ENCODE results near the gene HTR3C.
"Not testable (repeated sequence)": the region's sequence is repeated elsewhere in the genome, so short reads cannot be mapped to it uniquely, and the experiment has no call there.

HTR3C gene

GRCh38 chr3:184068344-184068743, 15.5 kb downstream of the HTR3C start:
- TF ChIP-seq CTCF (IDR thresholded peaks at IDR 0.05; ENCODE audit: low read length) (no peak), EZH2 (optimal IDR thresholded peaks at IDR 0.05; ENCODE audit: low read depth, low read length) (no peak), EZH2phosphoT487 (IDR thresholded peaks at IDR 0.05; ENCODE audit: low read length) (no peak)

GRCh38 chr3:184071142-184071541, 18.3 kb downstream of the HTR3C start:
- not testable (repeated sequence) for H3F3A ChIP-seq (ENCODE audit: insufficient read depth, low read length); H3K4me3 ChIP-seq (ENCODE audit: low read length); H3K36me3 ChIP-seq (replicated peaks; ENCODE audit: insufficient read depth, low read length); H3K4me2 ChIP-seq (ENCODE audit: low read depth, low read length); H4K20me1 ChIP-seq (ENCODE audit: insufficient read depth, low read length); H3K9me3 ChIP-seq (replicated peaks; ENCODE audit: insufficient read depth, low read length); DNase-seq; H2AFZ ChIP-seq (ENCODE audit: low read length); H3K9me2 ChIP-seq (replicated peaks; ENCODE audit: insufficient read depth, low read length); H3K27me3 ChIP-seq (replicated peaks; ENCODE audit: insufficient read depth, low read length); H3K4me1 ChIP-seq (ENCODE audit: low read length); H3K27ac ChIP-seq (ENCODE audit: low read length); H3K79me2 ChIP-seq (ENCODE audit: low read length); H3K9ac ChIP-seq (ENCODE audit: low read length)

More at GRCh38 chr3:184068344-184068743, 15.5 kb downstream of the HTR3C start:
- no peaks in the 10 kb centered on the region for H3K9me3 ChIP-seq (replicated peaks; ENCODE audit: insufficient read depth, low read length)
- no peaks in the 10 kb centered on the region for H3K4me1 ChIP-seq (ENCODE audit: low read length)
- H3F3A ChIP-seq (ENCODE audit: insufficient read depth, low read length): no peaks in the 10 kb centered on the region
- no peaks in the 10 kb centered on the region for H4K20me1 ChIP-seq (ENCODE audit: insufficient read depth, low read length)
- no peak for DNase-seq
- no peaks in the 10 kb centered on the region for H3K79me2 ChIP-seq (ENCODE audit: low read length)
- no peak overlapping the region for H3K4me2 ChIP-seq (ENCODE audit: low read depth, low read length)
- no peaks in the 10 kb centered on the region for H3K9me2 ChIP-seq (replicated peaks; ENCODE audit: insufficient read depth, low read length)
- no peaks in the 10 kb centered on the region for H3K36me3 ChIP-seq (replicated peaks; ENCODE audit: insufficient read depth, low read length)
- H3K27ac ChIP-seq (ENCODE audit: low read length): no peak overlapping the region
- H3K9ac ChIP-seq (ENCODE audit: low read length): no peak overlapping the region
- H3K27me3 ChIP-seq (replicated peaks; ENCODE audit: insufficient read depth, low read length): no peaks in the 10 kb centered on the region
- H2AFZ ChIP-seq (ENCODE audit: low read length): no peak overlapping the region
- no peak overlapping the region for H3K4me3 ChIP-seq (ENCODE audit: low read length)

- H2AFZ ChIP-seq (ENCODE audit: low read length): no peak overlapping the region
- H3K4me1 ChIP-seq (ENCODE audit: low read length): no peaks in the 10 kb centered on the region
- no peak overlapping the region for H3K4me2 ChIP-seq (ENCODE audit: low read depth, low read length)
- no peaks in the 10 kb centered on the region for H3K9me2 ChIP-seq (replicated peaks; ENCODE audit: insufficient read depth, low read length)
- H3K27ac ChIP-seq (ENCODE audit: low read length): no peak overlapping the region
- H3K36me3 ChIP-seq (replicated peaks; ENCODE audit: insufficient read depth, low read length): no peaks in the 10 kb centered on the region
- no peaks in the 10 kb centered on the region for H3K79me2 ChIP-seq (ENCODE audit: low read length)
- H4K20me1 ChIP-seq (ENCODE audit: insufficient read depth, low read length): no peaks in the 10 kb centered on the region
- TF ChIP-seq EZH2 (optimal IDR thresholded peaks at IDR 0.05; ENCODE audit: low read depth, low read length) (no peak), EZH2phosphoT487 (IDR thresholded peaks at IDR 0.05; ENCODE audit: low read length) (no peak), CTCF (IDR thresholded peaks at IDR 0.05; ENCODE audit: low read length) (no peak)
- no peaks in the 10 kb centered on the region for H3F3A ChIP-seq (ENCODE audit: insufficient read depth, low read length)
- H3K27me3 ChIP-seq (replicated peaks; ENCODE audit: insufficient read depth, low read length): no peaks in the 10 kb centered on the region
- DNase-seq: no peak
- no peak overlapping the region for H3K9ac ChIP-seq (ENCODE audit: low read length)
- H3K9me3 ChIP-seq (replicated peaks; ENCODE audit: insufficient read depth, low read length): no peaks in the 10 kb centered on the region
- no peak overlapping the region for H3K4me3 ChIP-seq (ENCODE audit: low read length)
Measured at GRCh38 chr3:184073621-184074020, 20.8 kb downstream of the HTR3C start.

- H3K9me3 ChIP-seq (replicated peaks; ENCODE audit: insufficient read depth, low read length): no peaks in the 10 kb centered on the region
- no peaks in the 10 kb centered on the region for H3F3A ChIP-seq (ENCODE audit: insufficient read depth, low read length)
- no peak overlapping the region for H3K4me2 ChIP-seq (ENCODE audit: low read depth, low read length)
- TF ChIP-seq EZH2 (optimal IDR thresholded peaks at IDR 0.05; ENCODE audit: low read depth, low read length) (no peak), EZH2phosphoT487 (IDR thresholded peaks at IDR 0.05; ENCODE audit: low read length) (no peak), CTCF (IDR thresholded peaks at IDR 0.05; ENCODE audit: low read length) (no peak)
- no peak overlapping the region for H3K27ac ChIP-seq (ENCODE audit: low read length)
- H3K27me3 ChIP-seq (replicated peaks; ENCODE audit: insufficient read depth, low read length): no peaks in the 10 kb centered on the region
- DNase-seq: no peak
- H4K20me1 ChIP-seq (ENCODE audit: insufficient read depth, low read length): no peaks in the 10 kb centered on the region
- H3K4me3 ChIP-seq (ENCODE audit: low read length): no peak overlapping the region
- no peak overlapping the region for H2AFZ ChIP-seq (ENCODE audit: low read length)
- no peak overlapping the region for H3K9ac ChIP-seq (ENCODE audit: low read length)
- no peaks in the 10 kb centered on the region for H3K9me2 ChIP-seq (replicated peaks; ENCODE audit: insufficient read depth, low read length)
- no peaks in the 10 kb centered on the region for H3K36me3 ChIP-seq (replicated peaks; ENCODE audit: insufficient read depth, low read length)
- no peaks in the 10 kb centered on the region for H3K4me1 ChIP-seq (ENCODE audit: low read length)
- no peaks in the 10 kb centered on the region for H3K79me2 ChIP-seq (ENCODE audit: low read length)
Measured at GRCh38 chr3:184075901-184076300, 23.1 kb downstream of the HTR3C start.
